HepG2 (cell line): Measurements from ENCODE around the gene SERINC5. TPM values are rescaled to one million over a fixed set of nuclear protein-coding genes. Genes with fewer than 3 reads are reported as not detected.

Experiments used
- POLR2G ChIP-seq: fragments of 200-400 bp; formaldehyde crosslinking; IDR thresholded peaks from 2 replicates; pipeline ENCODE4 v1.6.1; 2018; ENCODE audit warnings: mild to moderate bottlenecking, low read depth, low read length, moderate library complexity
- SMYD3 ChIP-seq: sonication (generic); formaldehyde crosslinking; IDR thresholded peaks from 2 replicates; pipeline ENCODE4 v1.8.1; 2023; ENCODE audit warnings: mild to moderate bottlenecking, missing genetic modification reagents
- TOE1 ChIP-seq: sonication (generic); formaldehyde crosslinking; IDR thresholded peaks from 2 replicates; pipeline ENCODE4 v1.4.0; 2020; ENCODE audit warnings: mild to moderate bottlenecking, missing genetic modification reagents
- ZNF230 ChIP-seq: sonication (generic); formaldehyde crosslinking; IDR thresholded peaks from 2 replicates; pipeline ENCODE4 v1.4.0; 2020; ENCODE audit warnings: mild to moderate bottlenecking, missing genetic modification reagents
- ZNF780A ChIP-seq: sonication (generic); formaldehyde crosslinking; IDR thresholded peaks from 2 replicates; pipeline ENCODE4 v1.8.0; 2022; ENCODE audit warnings: mild to moderate bottlenecking, missing genetic modification reagents, moderate library complexity
- ZNF792 ChIP-seq: IDR thresholded peaks from 2 replicates; pipeline ENCODE4 v1.6.1; 2016
- polyA plus RNA-seq, 8 experiments: library from polyadenylated mRNA; depleted of rRNA in 3 of 8; stranded (reverse) in 7 of 8; unstranded in 1 of 8; fragments of >200 nt; fragmentation: Illumina TruSeq in 4 of 8; extraction: Trizol in 4 of 8; gene quantifications; 2 replicates each; pipeline versions ENCODE4 v1.2.1 to v1.2.3, GENCODE V29; 2011 to 2016; ENCODE audit warnings: low read depth in 4 of 8, missing spikeins in 1 of 8, mixed read lengths in 1 of 8; ENCODE audit not compliant: insufficient read depth in 1 of 8
- total RNA-seq, 5 experiments: library from RNA; depleted of rRNA; stranded (reverse); fragments of >200 nt; fragmentation: Illumina TruSeq; extraction: Trizol; gene quantifications; 2 replicates each; pipeline ENCODE4 v1.2.3, GENCODE V29; 2016; ENCODE audit warnings: low read depth in 1 of 5
- TF ChIP-seq, protein P1 (sequence below): IDR thresholded peaks from 2 replicates; pipeline ENCODE4 v1.6.1; 2016; ENCODE audit warnings: low read depth, missing genetic modification reagents, missing compliant biosample characterization
- TF ChIP-seq, protein P2 (sequence below): sonication (generic); formaldehyde crosslinking; IDR thresholded peaks from 2 replicates; pipeline ENCODE4 v1.9.0; 2021; ENCODE audit warnings: missing genetic modification reagents, borderline replicate concordance
- TF ChIP-seq, protein P3 (sequence below): sonication (generic); formaldehyde crosslinking; IDR thresholded peaks from 2 replicates; pipeline ENCODE4 v1.5.1; 2020; ENCODE audit warnings: mild to moderate bottlenecking, missing genetic modification reagents, moderate library complexity
- TF ChIP-seq, protein P4 (sequence below): sonication (generic); formaldehyde crosslinking; IDR thresholded peaks from 2 replicates; pipeline ENCODE4 v1.8.0; 2022; ENCODE audit warnings: missing genetic modification reagents, low read depth, mild to moderate bottlenecking, borderline replicate concordance

Gene SERINC5
- total and polyA plus RNA-seq, 2 of the 13 experiments (the other 11 are each of a cell fraction or from before 2014, with no cell fraction given): 17.3 to 22.8 TPM

DNA sequence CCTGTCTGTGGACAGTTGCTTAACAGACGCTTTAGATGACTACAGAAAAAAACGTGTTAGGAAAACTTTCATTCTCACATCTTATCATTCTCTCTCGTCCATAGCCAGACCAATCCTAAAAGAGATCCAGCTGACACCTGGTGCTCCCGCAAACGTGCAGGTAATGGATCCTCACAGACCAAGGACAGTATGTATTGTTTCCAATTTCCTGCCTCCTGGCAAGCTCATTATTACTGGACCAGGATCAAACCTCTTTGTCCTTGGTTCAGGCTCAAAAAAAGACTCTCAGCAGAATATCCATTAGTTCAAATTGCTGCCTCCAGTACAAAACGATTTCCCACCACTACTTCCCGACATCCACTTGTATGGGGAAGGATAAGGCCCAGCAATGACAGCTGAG lies 62.4 kb downstream of the SERINC5 start (continued):
- TF ChIP-seq, protein P1, sequence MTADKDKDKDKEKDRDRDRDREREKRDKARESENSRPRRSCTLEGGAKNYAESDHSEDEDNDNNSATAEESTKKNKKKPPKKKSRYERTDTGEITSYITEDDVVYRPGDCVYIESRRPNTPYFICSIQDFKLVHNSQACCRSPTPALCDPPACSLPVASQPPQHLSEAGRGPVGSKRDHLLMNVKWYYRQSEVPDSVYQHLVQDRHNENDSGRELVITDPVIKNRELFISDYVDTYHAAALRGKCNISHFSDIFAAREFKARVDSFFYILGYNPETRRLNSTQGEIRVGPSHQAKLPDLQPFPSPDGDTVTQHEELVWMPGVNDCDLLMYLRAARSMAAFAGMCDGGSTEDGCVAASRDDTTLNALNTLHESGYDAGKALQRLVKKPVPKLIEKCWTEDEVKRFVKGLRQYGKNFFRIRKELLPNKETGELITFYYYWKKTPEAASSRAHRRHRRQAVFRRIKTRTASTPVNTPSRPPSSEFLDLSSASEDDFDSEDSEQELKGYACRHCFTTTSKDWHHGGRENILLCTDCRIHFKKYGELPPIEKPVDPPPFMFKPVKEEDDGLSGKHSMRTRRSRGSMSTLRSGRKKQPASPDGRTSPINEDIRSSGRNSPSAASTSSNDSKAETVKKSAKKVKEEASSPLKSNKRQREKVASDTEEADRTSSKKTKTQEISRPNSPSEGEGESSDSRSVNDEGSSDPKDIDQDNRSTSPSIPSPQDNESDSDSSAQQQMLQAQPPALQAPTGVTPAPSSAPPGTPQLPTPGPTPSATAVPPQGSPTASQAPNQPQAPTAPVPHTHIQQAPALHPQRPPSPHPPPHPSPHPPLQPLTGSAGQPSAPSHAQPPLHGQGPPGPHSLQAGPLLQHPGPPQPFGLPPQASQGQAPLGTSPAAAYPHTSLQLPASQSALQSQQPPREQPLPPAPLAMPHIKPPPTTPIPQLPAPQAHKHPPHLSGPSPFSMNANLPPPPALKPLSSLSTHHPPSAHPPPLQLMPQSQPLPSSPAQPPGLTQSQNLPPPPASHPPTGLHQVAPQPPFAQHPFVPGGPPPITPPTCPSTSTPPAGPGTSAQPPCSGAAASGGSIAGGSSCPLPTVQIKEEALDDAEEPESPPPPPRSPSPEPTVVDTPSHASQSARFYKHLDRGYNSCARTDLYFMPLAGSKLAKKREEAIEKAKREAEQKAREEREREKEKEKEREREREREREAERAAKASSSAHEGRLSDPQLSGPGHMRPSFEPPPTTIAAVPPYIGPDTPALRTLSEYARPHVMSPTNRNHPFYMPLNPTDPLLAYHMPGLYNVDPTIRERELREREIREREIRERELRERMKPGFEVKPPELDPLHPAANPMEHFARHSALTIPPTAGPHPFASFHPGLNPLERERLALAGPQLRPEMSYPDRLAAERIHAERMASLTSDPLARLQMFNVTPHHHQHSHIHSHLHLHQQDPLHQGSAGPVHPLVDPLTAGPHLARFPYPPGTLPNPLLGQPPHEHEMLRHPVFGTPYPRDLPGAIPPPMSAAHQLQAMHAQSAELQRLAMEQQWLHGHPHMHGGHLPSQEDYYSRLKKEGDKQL: no peak
- TF ChIP-seq TOE1: no peak
- no peak for TF ChIP-seq POLR2G
- TF ChIP-seq, protein P2, sequence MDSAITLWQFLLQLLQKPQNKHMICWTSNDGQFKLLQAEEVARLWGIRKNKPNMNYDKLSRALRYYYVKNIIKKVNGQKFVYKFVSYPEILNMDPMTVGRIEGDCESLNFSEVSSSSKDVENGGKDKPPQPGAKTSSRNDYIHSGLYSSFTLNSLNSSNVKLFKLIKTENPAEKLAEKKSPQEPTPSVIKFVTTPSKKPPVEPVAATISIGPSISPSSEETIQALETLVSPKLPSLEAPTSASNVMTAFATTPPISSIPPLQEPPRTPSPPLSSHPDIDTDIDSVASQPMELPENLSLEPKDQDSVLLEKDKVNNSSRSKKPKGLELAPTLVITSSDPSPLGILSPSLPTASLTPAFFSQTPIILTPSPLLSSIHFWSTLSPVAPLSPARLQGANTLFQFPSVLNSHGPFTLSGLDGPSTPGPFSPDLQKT (CRISPR knock-in tag): no peak
- no peak for TF ChIP-seq ZNF780A (CRISPR knock-in tag)
- TF ChIP-seq, protein P3, sequence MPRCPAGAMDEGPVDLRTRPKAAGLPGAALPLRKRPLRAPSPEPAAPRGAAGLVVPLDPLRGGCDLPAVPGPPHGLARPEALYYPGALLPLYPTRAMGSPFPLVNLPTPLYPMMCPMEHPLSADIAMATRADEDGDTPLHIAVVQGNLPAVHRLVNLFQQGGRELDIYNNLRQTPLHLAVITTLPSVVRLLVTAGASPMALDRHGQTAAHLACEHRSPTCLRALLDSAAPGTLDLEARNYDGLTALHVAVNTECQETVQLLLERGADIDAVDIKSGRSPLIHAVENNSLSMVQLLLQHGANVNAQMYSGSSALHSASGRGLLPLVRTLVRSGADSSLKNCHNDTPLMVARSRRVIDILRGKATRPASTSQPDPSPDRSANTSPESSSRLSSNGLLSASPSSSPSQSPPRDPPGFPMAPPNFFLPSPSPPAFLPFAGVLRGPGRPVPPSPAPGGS (CRISPR knock-in tag): no peak
- TF ChIP-seq, protein P4, sequence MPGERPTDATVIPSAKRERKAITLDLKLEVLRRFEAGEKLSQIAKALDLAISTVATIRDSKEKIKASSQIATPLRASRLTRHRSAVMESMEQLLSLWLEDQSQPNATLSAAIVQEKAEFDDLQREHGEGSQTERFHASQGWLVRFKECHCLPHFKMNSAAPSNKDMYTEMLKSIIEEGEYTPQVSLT (CRISPR knock-in tag): no peak
- TF ChIP-seq ZNF792 (CRISPR knock-in tag): no peak
- no peak for TF ChIP-seq SMYD3 (CRISPR knock-in tag)
- TF ChIP-seq ZNF230: no peak
- TF ChIP-seq, all 625 proteins: peak for 0
